IPS-20b (cell line): ENCODE data around the gene GFPT1.
A peak's percentile ranks its signal among the peaks of the same experiment; 100 is the strongest.

Experiments used
- H3K27ac ChIP-seq: one replicate; pipeline ENCODE4 v1.5.1; 2013; ENCODE audit warnings: low read length
- H3K27me3 ChIP-seq: 2 replicates; pipeline ENCODE4 v1.6.1; 2013; ENCODE audit warnings: mild to moderate bottlenecking, low read length, inconsistent platforms; ENCODE audit not compliant: insufficient read depth
- H3K36me3 ChIP-seq: 2 replicates; pipeline ENCODE4 v1.6.1; 2013; ENCODE audit warnings: low read depth, mild to moderate bottlenecking, inconsistent platforms, low read length, moderate library complexity; ENCODE audit not compliant: insufficient read depth
- H3K4me1 ChIP-seq: 2 replicates; pipeline ENCODE4 v1.6.1; 2013; ENCODE audit warnings: mild to moderate bottlenecking, control low read depth, inconsistent platforms, low read length, moderate library complexity; ENCODE audit not compliant: insufficient read depth
- H3K4me3 ChIP-seq: 2 replicates; pipeline ENCODE4 v1.5.1; 2013; ENCODE audit warnings: mild to moderate bottlenecking, low read length, inconsistent platforms
- H3K9ac ChIP-seq: 2 replicates; pipeline ENCODE4 v1.6.1; 2013; ENCODE audit warnings: low read depth, mild to moderate bottlenecking, inconsistent platforms, low read length, moderate library complexity
- H3K9me3 ChIP-seq: 2 replicates; pipeline ENCODE4 v1.6.1; 2013; ENCODE audit warnings: mild to moderate bottlenecking, low read depth, low read length, inconsistent platforms; ENCODE audit not compliant: insufficient read depth

The GFPT1 gene

GRCh38 chr2:69397234-69397633 lies 10.2 kb upstream of the GFPT1 start:
- Histone ChIP-seq H3K9ac (no peak overlapping the region), H3K4me1 (no peaks in the 10 kb centered on the region), H3K36me3 (peaks cover 21% of the 10 kb centered on the region; the same call in 1 of the 2 replicates)

GRCh38 chr2:69395866-69396265 lies 8.8 kb upstream of the GFPT1 start:
- Histone ChIP-seq H3K4me1 (no peaks in the 10 kb centered on the region), H3K4me3 (no peak overlapping the region), H3K27me3 (no peaks in the 10 kb centered on the region), H3K9me3 (no peaks in the 10 kb centered on the region), H3K9ac (no peak overlapping the region), H3K27ac (no peak overlapping the region), H3K36me3 (peaks cover 21% of the 10 kb centered on the region; the same call in 1 of the 2 replicates)

More at GRCh38 chr2:69397234-69397633, 10.2 kb upstream of the GFPT1 start:
- H3K4me3 ChIP-seq = no peak overlapping the region
- no peaks in the 10 kb centered on the region for H3K27me3 ChIP-seq
- no peaks in the 10 kb centered on the region for H3K9me3 ChIP-seq
- no peak overlapping the region for H3K27ac ChIP-seq

GRCh38 chr2:69393963-69394362 lies 6.9 kb upstream of the GFPT1 start:
- Histone ChIP-seq H3K27me3 (no peaks in the 10 kb centered on the region), H3K27ac (no peak overlapping the region), H3K36me3 (peaks cover 10% of the 10 kb centered on the region; the same call in 1 of the 2 replicates), H3K4me1 (no peaks in the 10 kb centered on the region), H3K9me3 (no peaks in the 10 kb centered on the region), H3K9ac (no peak overlapping the region), H3K4me3 (no peak overlapping the region)

- Histone ChIP-seq H3K27ac (no peak overlapping the region), H3K27me3 (no peaks in the 10 kb centered on the region), H3K4me3 (no peak overlapping the region), H3K9me3 (no peaks in the 10 kb centered on the region), H3K4me1 (peaks cover 5% of the 10 kb centered on the region), H3K36me3 (no peaks in the 10 kb centered on the region), H3K9ac (no peak overlapping the region)
These were observed 3.4 kb upstream of the GFPT1 start for GRCh38 chr2:69390471-69390870.

GRCh38 chr2:69390001-69390400 lies 3.0 kb upstream of the GFPT1 start:
- no peaks in the 10 kb centered on the region for H3K9me3 ChIP-seq
- no peaks in the 10 kb centered on the region for H3K27me3 ChIP-seq
- H3K36me3 ChIP-seq = no peaks in the 10 kb centered on the region
- H3K27ac ChIP-seq = no peak overlapping the region
- H3K4me3 ChIP-seq = no peak overlapping the region
- no peak overlapping the region for H3K9ac ChIP-seq
- H3K4me1 ChIP-seq = peaks cover 6% of the 10 kb centered on the region

GRCh38 chr2:69389271-69389670 lies 2.2 kb upstream of the GFPT1 start:
- Histone ChIP-seq H3K27ac (no peak overlapping the region), H3K4me1 (peaks cover 6% of the 10 kb centered on the region), H3K4me3 (no peak overlapping the region), H3K36me3 (no peaks in the 10 kb centered on the region), H3K9me3 (no peaks in the 10 kb centered on the region), H3K9ac (no peak overlapping the region), H3K27me3 (no peaks in the 10 kb centered on the region)

- Histone ChIP-seq H3K9me3 (no peaks in the 10 kb centered on the region), H3K4me1 (peaks cover 6% of the 10 kb centered on the region), H3K27ac (no peak overlapping the region), H3K9ac (peak overlapping the region; percentile 83), H3K36me3 (no peaks in the 10 kb centered on the region), H3K27me3 (no peaks in the 10 kb centered on the region), H3K4me3 (peak overlapping the region; percentile 76)
These were observed 899 bp upstream of the GFPT1 start for GRCh38 chr2:69387770-69388481.

GRCh38 chr2:69386360-69386759 lies 667 bp downstream of the GFPT1 start:
- Histone ChIP-seq H3K4me3 (peak overlapping the region; percentile 76), H3K4me1 (peaks cover 11% of the 10 kb centered on the region), H3K27ac (no peak overlapping the region), H3K9me3 (no peaks in the 10 kb centered on the region), H3K9ac (peak overlapping the region; percentile 70), H3K27me3 (no peaks in the 10 kb centered on the region), H3K36me3 (no peaks in the 10 kb centered on the region)

- peak overlapping the region; percentile 76 for H3K4me3 ChIP-seq
- peak overlapping the region; percentile 70; the same call in 1 of the 2 replicates for H3K9ac ChIP-seq
- no peaks in the 10 kb centered on the region for H3K36me3 ChIP-seq
- H3K4me1 ChIP-seq = peaks cover 11% of the 10 kb centered on the region
- no peak overlapping the region for H3K27ac ChIP-seq
- H3K9me3 ChIP-seq = no peaks in the 10 kb centered on the region
- H3K27me3 ChIP-seq = no peaks in the 10 kb centered on the region
These were observed 1.4 kb downstream of the GFPT1 start for GRCh38 chr2:69385443-69386151.

GRCh38 chr2:69384618-69385081 lies 2.4 kb downstream of the GFPT1 start:
- Histone ChIP-seq H3K36me3 (no peaks in the 10 kb centered on the region), H3K9me3 (no peaks in the 10 kb centered on the region), H3K4me3 (no peak overlapping the region), H3K9ac (no peak overlapping the region), H3K27ac (no peak overlapping the region), H3K27me3 (no peaks in the 10 kb centered on the region), H3K4me1 (peaks cover 11% of the 10 kb centered on the region)

GRCh38 chr2:69383176-69383812 lies 3.7 kb downstream of the GFPT1 start:
- Histone ChIP-seq H3K36me3 (no peaks in the 10 kb centered on the region), H3K4me1 (peaks cover 11% of the 10 kb centered on the region), H3K27me3 (no peaks in the 10 kb centered on the region), H3K9ac (no peak overlapping the region), H3K9me3 (no peaks in the 10 kb centered on the region), H3K27ac (no peak overlapping the region), H3K4me3 (no peak overlapping the region)
